T-helper 1 cell (primary cell): ENCODE results near the gene TPPP.
"Not testable (repeated sequence)": the region's sequence is repeated elsewhere in the genome, so short reads cannot be mapped to it uniquely, and the experiment has no call there.

ENCODE experiments used
- DNase-seq, 5 donors: peaks; one replicate each; pipeline ENCODE4 v3.0.0-alpha.2; 2012 to 2020
- total RNA-seq, 4 donors: gene quantifications; one replicate each; lab custom pipeline; 2026; lab: John Stamatoyannopoulos, UW

The TPPP gene
- 5.6 to 35.1 (median 19.4) reads per million in 4 donors for total RNA-seq

DNA sequence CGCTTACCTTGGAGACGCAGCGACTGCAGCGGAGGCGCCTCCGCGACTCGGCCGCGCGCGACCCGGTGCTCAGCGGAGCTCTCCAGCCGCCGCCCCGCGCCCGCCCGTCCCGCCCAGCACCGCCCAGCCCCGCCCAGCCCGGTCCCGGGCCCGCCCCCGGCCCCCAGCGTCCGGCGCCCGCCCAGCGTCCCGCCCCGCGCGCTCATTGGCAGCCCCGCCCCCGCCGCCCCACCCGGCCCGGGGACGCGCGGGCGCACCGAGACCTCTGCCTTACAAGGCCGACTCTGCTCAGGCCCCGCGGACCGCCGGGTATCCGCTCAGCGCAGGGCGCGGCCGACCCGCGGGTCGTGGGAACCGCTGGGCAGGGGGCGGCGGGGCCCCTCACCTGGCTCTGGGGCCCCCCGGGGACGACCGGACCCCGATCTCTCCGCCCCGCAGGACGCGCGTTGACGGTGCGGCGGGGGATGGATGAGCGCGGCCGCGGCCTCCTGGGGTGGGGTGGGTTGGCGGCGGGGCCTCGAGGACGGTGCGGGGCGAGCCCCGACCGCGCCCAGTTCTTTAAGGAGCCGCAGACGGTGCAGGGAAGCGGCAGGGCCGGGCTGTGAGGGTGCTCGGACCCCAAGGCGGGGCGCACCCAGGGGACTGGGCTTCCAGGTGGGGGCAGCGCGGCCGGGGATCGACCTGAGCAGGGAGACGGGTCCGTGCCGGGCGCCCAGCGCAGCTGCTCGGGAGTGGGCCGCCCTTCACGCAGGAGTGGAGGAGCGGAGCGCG is at the start of gene TPPP:
Gene TPPP (minus strand): TSS at position 82 of the 771 bp plus-strand sequence. CDS start 15,292 bp downstream, outside the sequence.
- peak; percentile 56 to 80 (median 72) for DNase-seq

GRCh38 chr5:742276-742675 is 49.1 kb upstream of the TPPP start:
- DNase-seq: not testable (repeated sequence)

GRCh38 chr5:734145-734544 is 41.0 kb upstream of the TPPP start:
- not testable (repeated sequence) for DNase-seq

DNA sequence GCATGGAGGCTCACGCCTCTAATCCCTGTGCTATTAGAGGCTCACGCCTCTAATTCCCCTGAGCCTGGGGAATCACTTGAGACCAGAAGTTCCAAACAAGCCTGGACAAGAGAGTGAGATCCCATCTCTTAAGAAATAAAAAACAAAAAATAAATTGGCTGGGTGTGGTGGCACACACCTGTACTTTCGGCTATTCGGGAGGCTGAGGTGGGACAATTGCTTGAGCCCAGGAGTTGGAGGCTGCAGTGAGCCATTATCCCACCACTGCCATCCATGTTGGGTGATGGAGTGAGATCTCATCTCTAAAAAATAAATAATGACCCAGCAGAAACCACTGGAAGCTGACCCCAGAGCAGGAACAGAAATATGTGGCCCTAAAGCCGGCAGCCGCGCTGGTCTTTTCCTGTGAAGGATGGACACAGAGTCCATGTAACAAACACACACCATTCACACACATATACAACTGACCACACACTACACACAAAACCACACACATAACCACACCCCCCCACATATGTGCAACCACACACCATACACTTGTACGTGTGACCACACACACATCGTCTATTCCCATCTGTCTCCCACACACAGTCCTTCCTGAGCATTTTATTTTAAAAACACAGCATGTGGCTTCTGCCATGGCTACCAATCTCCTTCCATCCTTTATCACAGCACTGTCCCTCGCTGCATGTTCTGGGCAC is 39.8 kb upstream of the TPPP start:
- not testable (repeated sequence) for DNase-seq

- not testable (repeated sequence) for DNase-seq
These were observed 36.1 kb upstream of the TPPP start for GRCh38 chr5:729225-729624.

DNA sequence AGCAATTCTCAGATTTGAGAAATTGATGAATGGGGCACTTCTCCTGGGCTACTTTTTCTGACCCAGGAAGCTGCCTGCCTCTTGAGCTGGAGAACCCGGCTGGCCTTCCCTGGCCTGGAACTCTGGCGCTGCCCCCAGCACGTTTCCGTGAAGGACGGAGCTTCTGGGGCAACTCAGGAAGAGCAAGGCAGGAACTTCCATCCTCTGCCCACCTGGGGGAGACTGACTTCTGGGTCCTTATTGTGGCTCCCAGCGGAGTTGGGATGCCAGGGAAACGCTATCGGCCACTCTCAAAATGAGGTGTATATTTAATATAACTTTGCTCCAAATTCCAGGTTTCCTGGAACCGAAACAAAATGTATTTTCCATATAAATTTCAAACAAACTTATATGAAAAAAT is 33.9 kb upstream of the TPPP start:
- DNase-seq: not testable (repeated sequence)

DNA sequence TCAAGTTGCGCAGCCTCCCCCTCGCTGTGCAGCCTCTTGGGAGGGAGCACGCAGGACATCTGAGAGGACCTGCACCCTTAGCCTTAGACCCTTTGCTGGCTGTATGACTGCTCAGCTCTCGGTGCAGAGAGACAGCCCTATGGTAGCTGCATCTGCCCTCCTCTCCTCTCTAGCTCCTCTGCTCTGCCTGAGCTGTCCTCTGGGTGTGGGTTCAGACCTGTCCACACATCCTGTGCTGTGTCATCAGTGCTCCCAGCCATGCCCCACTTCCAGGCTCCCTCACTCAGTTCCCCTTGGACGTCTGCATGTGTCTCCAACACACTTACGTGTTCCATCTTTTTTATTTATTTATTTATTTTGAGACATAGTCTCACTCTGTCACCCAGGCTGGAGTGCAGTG is 30.7 kb upstream of the TPPP start:
- DNase-seq: not testable (repeated sequence)

DNA sequence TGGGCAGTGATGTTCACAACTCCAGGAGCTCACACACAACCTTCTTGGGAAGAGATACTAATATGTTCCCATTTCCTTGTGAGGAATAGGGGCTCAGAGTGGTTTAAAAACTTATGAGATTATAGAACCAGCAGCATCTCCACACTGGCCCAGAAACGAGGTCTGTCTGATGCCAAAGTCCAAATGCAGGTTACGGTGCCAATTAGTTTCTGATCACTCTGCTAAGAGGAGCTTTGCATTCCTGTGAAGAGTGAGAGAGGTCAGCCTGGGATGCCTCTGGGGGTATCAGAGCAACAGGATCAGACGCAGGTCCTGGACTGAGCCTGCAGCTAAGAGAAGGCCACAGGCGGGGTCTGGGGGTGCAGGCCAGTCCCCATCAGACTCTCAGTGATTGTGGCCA is 30.2 kb upstream of the TPPP start:
- not testable (repeated sequence) for DNase-seq

DNA sequence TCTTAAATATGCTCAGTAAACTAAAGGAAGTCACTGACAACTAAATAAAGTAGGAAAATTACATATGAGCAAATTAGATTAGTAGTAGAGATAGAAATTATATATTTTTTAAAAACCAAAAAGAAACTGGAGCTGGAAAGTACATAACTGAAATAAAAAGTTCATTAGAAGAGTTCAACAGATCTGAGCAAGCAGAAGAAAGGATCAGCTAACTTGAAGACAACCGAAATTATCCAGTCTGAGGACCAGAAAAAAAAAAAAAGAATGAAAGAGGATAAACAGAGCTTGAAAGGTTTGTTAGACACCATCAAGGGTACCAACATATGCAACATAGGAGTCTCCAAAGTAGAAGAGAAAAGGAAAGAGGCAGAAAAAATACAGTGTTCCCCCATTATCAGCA is 26.2 kb upstream of the TPPP start:
- DNase-seq: not testable (repeated sequence)

DNA sequence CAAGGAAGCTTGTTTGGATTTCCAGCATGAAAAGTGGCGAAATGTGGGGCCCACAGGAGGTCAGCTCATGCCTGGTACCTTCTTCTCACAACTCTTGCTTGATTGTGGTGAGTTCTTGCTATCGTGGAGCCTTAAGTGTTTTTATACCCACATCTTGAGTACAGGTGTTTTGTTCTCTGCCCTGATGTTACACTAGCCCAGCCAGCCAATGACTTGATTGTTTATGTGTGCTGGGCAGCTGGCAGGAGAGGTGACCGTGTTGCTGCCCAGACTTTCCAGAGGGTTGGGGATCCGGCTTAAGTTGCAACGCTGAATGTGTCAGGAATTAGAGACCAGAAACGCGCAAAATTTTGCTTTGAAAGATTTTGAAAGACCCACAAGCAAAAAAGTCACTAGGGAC is 24.0 kb upstream of the TPPP start:
- DNase-seq: no peak

- DNase-seq: not testable (repeated sequence)
These were observed 23.6 kb upstream of the TPPP start for GRCh38 chr5:716740-717139.

DNA sequence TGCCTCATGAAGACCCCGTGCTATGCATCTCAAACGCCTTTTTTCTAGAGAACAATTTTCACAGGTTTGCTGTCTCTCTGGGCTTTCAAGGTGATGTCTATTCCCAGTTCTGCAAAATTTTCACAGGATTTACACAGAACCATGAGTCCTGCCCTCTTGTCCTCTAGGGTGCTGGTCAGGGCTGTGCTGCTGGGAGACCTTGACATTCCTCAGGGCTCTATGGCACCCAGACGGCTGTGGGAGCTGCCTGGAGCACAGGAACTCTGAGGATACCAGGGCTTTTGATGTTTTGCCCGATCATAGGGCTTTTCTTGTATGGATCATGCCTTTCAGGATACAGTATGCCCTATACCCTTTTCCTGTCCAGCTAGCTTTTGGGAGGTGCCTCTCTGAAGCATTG is 22.5 kb upstream of the TPPP start:
- not testable (repeated sequence) for DNase-seq

DNA sequence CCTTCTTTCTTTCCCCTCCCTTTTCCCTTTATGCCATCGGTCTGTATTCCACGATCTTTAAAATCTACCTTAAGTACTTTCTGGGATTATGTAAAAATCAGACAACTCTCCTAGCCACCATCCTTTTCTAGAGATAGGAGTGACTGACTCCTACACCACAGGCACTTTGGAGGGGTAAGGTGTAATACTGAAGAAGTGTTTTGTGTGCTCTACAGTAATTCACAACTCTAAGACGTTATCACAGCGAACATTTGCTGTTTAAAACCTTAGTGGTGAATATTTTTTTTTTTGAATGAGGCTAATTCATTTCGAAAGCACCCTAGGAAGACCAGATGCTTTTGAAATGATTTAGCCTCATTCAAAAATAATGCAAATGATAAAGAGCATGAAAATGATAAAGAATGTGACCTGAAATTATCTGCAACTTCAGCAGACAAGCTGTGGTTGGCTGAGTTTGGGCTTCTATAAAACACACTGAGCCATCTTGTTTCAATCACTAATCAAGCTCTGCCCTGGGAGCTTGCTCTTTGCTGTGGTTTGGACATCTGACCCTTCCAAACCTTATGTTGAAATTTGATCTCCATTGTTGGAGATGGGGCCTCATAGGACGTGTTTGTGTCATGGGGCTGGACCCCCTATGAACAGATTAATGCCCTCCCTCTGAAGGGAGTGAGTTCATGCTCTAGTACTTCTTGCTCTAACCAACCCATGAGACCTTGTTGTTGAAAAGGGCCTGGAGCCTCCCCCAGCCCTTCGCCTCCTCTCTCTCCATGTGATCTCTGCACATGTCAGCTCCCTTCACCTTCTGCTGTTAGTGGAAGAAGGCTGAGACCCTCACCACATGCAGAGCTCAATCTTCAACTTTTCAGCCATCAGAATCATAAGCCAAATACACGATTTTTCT is 21.3 kb upstream of the TPPP start:
- not testable (repeated sequence) for DNase-seq

GRCh38 chr5:713686-714085 is 20.5 kb upstream of the TPPP start:
- DNase-seq: not testable (repeated sequence)

- not testable (repeated sequence) for DNase-seq
These were observed 15.8 kb upstream of the TPPP start for GRCh38 chr5:708848-709517.

DNA sequence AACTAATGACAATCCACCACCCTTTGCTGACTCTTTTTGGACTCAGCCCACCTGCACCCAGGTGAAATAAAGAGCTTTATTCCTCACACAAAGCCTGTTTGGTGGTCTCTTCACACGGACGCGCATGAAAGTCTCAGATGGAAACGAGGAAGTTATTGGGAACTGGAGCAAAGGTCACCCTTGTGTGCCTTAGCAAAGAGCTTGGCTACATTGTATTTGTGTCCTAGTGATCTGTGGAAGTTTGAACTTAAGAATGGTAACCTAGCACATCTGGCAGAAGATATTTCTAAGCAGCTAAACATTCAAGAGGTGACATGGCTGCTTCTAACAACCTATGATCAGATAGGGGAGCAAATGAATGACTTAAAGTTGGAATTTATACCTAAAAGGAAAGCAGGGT is 15.2 kb upstream of the TPPP start:
- not testable (repeated sequence) for DNase-seq

DNA sequence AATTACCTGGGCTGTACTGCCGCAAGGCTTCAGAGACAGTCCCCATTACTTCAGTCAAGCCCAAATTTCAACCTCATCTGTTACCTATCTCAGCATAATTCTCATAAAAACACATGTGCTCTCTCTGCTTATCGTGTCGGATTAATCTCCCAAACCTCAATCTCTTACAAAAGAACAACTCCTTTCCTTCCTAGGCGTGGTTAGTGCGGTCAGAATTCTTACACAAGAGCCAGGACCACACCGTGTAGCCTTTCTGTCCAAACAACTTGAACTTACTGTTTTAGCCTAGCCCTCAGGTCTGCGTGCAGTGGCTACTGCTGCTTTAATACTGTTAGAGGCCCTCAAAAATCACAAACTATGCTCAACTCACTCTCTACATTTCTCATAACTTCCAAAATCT is 13.0 kb upstream of the TPPP start:
- DNase-seq: not testable (repeated sequence)

- DNase-seq: not testable (repeated sequence)
These were observed 3.9 kb upstream of the TPPP start for GRCh38 chr5:696753-697702.

GRCh38 chr5:696191-696590 is 3.0 kb upstream of the TPPP start:
- DNase-seq: not testable (repeated sequence)

DNA sequence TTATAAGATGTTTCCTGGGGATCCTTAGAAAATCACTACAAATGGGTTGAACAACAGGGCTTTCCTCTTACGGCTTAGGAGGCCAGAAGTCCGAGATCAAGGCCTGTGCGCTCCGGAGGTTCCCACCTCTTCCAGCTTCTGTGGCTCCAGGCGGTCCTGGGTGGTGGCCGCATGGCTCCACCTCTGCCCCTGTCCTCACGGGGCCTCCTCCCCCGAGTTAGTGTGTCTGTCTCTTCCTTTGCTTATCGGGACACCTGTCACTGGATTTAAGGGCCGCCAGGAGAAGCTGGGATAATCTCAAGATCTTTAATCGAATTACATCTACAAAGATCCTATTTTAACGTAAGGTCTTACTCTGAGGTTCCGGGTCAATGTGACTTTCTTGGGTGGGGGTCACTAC is 2.3 kb upstream of the TPPP start:
- DNase-seq: not testable (repeated sequence)

- not testable (repeated sequence) for DNase-seq
These were observed 885 bp upstream of the TPPP start for GRCh38 chr5:694042-694431.
